Measurements from ENCODE around the gene FANCE.

DNA sequence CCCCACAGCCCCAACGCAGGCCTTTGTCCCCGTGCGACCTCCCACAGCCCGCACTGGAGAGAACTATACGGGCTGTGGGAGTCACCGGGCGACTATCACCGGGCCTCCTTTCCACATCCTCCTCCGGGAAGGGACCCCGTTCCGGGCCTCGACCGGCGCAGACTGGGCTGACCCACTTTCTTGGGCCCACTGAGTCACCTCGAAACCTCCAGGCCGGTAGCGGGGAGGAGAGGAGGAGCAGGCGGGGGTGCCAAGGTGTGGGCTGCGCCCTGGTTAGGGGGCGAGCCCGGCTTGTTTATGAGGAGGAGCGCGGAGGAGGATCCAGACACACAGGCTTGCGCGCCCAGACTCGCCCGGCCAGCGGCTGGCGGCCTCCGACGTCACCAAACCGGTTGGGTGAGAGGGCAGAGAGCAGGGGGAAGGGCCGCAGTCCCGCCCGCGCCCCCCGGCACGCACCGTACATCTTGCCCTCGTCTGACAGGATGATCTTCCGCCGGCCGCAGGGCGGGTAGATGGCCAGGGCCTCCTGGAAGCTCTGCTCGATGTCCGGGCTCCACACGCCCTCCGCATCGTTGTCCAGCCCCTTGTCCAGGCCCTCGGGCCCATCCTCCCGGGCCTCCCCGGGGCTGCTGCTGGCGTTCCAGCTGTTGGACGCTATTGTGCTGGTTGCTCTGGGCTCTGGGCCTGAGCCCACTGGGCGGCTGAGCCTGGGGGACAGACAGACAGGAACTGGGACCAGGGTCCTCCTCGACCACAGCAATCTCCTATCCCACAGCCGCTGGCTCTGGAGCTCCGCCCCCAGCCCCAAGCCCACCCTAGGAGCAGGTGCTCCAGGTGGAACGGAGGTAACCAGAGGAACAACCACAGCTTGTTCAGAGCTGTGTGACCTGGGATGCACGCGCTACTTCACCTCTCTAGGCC lies 34.1 kb downstream of the FANCE start:
- TF ChIP-seq, protein P1, sequence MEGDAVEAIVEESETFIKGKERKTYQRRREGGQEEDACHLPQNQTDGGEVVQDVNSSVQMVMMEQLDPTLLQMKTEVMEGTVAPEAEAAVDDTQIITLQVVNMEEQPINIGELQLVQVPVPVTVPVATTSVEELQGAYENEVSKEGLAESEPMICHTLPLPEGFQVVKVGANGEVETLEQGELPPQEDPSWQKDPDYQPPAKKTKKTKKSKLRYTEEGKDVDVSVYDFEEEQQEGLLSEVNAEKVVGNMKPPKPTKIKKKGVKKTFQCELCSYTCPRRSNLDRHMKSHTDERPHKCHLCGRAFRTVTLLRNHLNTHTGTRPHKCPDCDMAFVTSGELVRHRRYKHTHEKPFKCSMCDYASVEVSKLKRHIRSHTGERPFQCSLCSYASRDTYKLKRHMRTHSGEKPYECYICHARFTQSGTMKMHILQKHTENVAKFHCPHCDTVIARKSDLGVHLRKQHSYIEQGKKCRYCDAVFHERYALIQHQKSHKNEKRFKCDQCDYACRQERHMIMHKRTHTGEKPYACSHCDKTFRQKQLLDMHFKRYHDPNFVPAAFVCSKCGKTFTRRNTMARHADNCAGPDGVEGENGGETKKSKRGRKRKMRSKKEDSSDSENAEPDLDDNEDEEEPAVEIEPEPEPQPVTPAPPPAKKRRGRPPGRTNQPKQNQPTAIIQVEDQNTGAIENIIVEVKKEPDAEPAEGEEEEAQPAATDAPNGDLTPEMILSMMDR (IDR thresholded peaks at IDR 0.05), result no peak
- TF ChIP-seq ZFX (IDR thresholded peaks at IDR 0.05; ENCODE audit: borderline replicate concordance), result no peak

Measured in 22Rv1 (cell line).